ENCODE measurements around the gene IRF5.

Gene IRF5

GRCh38 chr7:128923411-128923800, 14.3 kb upstream of the IRF5 start:
- H3K27ac ChIP-seq = no peak overlapping the region
- no peak for TF ChIP-seq CTCF (conservative IDR thresholded peaks at IDR 0.05; ENCODE audit: low read depth, low read length)
- H3K79me2 ChIP-seq (ENCODE audit: insufficient read depth, low read depth) = no peaks in the 10 kb centered on the region

GRCh38 chr7:128924707-128925588, 12.8 kb upstream of the IRF5 start:
- no peaks in the 10 kb centered on the region for H3K36me3 ChIP-seq (ENCODE audit: insufficient read depth)
- no peak overlapping the region for H3K4me2 ChIP-seq

More at GRCh38 chr7:128923411-128923800, 14.3 kb upstream of the IRF5 start:
- Histone ChIP-seq H2AFZ (ENCODE audit: low read depth) (no peak overlapping the region), H4K20me1 (ENCODE audit: insufficient read depth) (no peaks in the 10 kb centered on the region), H3K4me2 (no peak overlapping the region), H3K9ac (no peak overlapping the region), H3K4me3 (IDR thresholded peaks at IDR 0.05; ENCODE audit: insufficient read depth, low read depth, low read length) (no peak overlapping the region), H3K4me1 (ENCODE audit: low read depth, poor library complexity, severe bottlenecking) (peaks cover 9% of the 10 kb centered on the region), H3K27me3 (ENCODE audit: insufficient read depth, low read depth) (no peaks in the 10 kb centered on the region; the same call in 1 of the 2 replicates), H3K36me3 (ENCODE audit: insufficient read depth) (no peaks in the 10 kb centered on the region)

GRCh38 chr7:128928159-128928813, 9.4 kb upstream of the IRF5 start:
- H3K4me2 ChIP-seq = no peak overlapping the region
- H2AFZ ChIP-seq (ENCODE audit: low read depth) = no peak overlapping the region
- peaks cover 12% of the 10 kb centered on the region for H3K4me1 ChIP-seq (ENCODE audit: low read depth, poor library complexity, severe bottlenecking)
- no peak for TF ChIP-seq CTCF (conservative IDR thresholded peaks at IDR 0.05; ENCODE audit: low read depth, low read length)
- H4K20me1 ChIP-seq (ENCODE audit: insufficient read depth) = no peaks in the 10 kb centered on the region
- no peaks in the 10 kb centered on the region for H3K27me3 ChIP-seq (ENCODE audit: insufficient read depth, low read depth)
- no peak overlapping the region for H3K9ac ChIP-seq
- H3K27ac ChIP-seq = no peak overlapping the region
- H3K36me3 ChIP-seq (ENCODE audit: insufficient read depth) = no peaks in the 10 kb centered on the region
- H3K4me3 ChIP-seq (IDR thresholded peaks at IDR 0.05; ENCODE audit: insufficient read depth, low read depth, low read length) = no peak overlapping the region
- H3K79me2 ChIP-seq (ENCODE audit: insufficient read depth, low read depth) = no peaks in the 10 kb centered on the region

More at GRCh38 chr7:128924707-128925588, 12.8 kb upstream of the IRF5 start:
- no peak overlapping the region for H3K4me3 ChIP-seq (IDR thresholded peaks at IDR 0.05; ENCODE audit: insufficient read depth, low read depth, low read length)
- H3K9ac ChIP-seq = no peak overlapping the region
- no peaks in the 10 kb centered on the region for H4K20me1 ChIP-seq (ENCODE audit: insufficient read depth)
- H3K79me2 ChIP-seq (ENCODE audit: insufficient read depth, low read depth) = no peaks in the 10 kb centered on the region
- no peak for TF ChIP-seq CTCF (conservative IDR thresholded peaks at IDR 0.05; ENCODE audit: low read depth, low read length)
- no peaks in the 10 kb centered on the region for H3K4me1 ChIP-seq (ENCODE audit: low read depth, poor library complexity, severe bottlenecking)
- no peak overlapping the region for H3K27ac ChIP-seq
- no peaks in the 10 kb centered on the region; the same call in 1 of the 2 replicates for H3K27me3 ChIP-seq (ENCODE audit: insufficient read depth, low read depth)
- no peak overlapping the region for H2AFZ ChIP-seq (ENCODE audit: low read depth)

- H3K4me3 ChIP-seq (IDR thresholded peaks at IDR 0.05; ENCODE audit: insufficient read depth, low read depth, low read length) = no peak overlapping the region
- peaks cover 20% of the 10 kb centered on the region for H3K4me1 ChIP-seq (ENCODE audit: low read depth, poor library complexity, severe bottlenecking)
- H3K36me3 ChIP-seq (ENCODE audit: insufficient read depth) = no peaks in the 10 kb centered on the region
- TF ChIP-seq CTCF (conservative IDR thresholded peaks at IDR 0.05; ENCODE audit: low read depth, low read length) = no peak
- H3K4me2 ChIP-seq = no peak overlapping the region
- no peak overlapping the region for H3K27ac ChIP-seq
- H3K27me3 ChIP-seq (ENCODE audit: insufficient read depth, low read depth) = no peaks in the 10 kb centered on the region
- no peak overlapping the region for H3K9ac ChIP-seq
- H4K20me1 ChIP-seq (ENCODE audit: insufficient read depth) = no peaks in the 10 kb centered on the region
- H2AFZ ChIP-seq (ENCODE audit: low read depth) = no peak overlapping the region
- H3K79me2 ChIP-seq (ENCODE audit: insufficient read depth, low read depth) = no peaks in the 10 kb centered on the region
Measured at GRCh38 chr7:128928882-128929788, 8.6 kb upstream of the IRF5 start.

All from KMS-11 (cell line).